PC-9 (cell line): Measurements from ENCODE around the gene MTA3.

Experiments used
- CTCF ChIP-seq: fragments of 200-600 bp; sonication (generic); conservative IDR thresholded peaks from 2 replicates; pipeline ENCODE4 v1.6.1; 2017; ENCODE audit warnings: mixed run types, antibody characterized with exemption, mild to moderate bottlenecking, moderate library complexity
- EZH2 ChIP-seq: fragments of 200-600 bp; sonication (generic); IDR thresholded peaks from 2 replicates; pipeline ENCODE4 v1.8.0; 2017; ENCODE audit warnings: antibody characterized with exemption, low read depth

GRCh38 chr2:42765686-42766085 lies 197.3 kb downstream of the MTA3 start:
- no peak for TF ChIP-seq CTCF
- TF ChIP-seq EZH2: no peak
